PC-9 (cell line): ENCODE results near the gene C19orf25.

Experiments
- CTCF ChIP-seq: fragments of 200-600 bp; sonication (generic); conservative IDR thresholded peaks from 2 replicates; pipeline ENCODE4 v1.6.1; 2017; ENCODE audit warnings: mixed run types, antibody characterized with exemption, mild to moderate bottlenecking, moderate library complexity
- EZH2 ChIP-seq: fragments of 200-600 bp; sonication (generic); IDR thresholded peaks from 2 replicates; pipeline ENCODE4 v1.8.0; 2017; ENCODE audit warnings: antibody characterized with exemption, low read depth

- TF ChIP-seq CTCF, result no peak; the same call in 1 of the 2 replicates
- TF ChIP-seq EZH2, result no peak
Observed at GRCh38 chr19:1490311-1491113, 11.5 kb upstream of the C19orf25 start, which contains the start of gene PCSK4.
